Central memory CD8-positive, alpha-beta T cell (primary cell): Measurements from ENCODE around the gene FBXO15.

Experiments used
- ATAC-seq: fragments of 150-1000 bp; cut with Tn5 transposase; replicated peaks from 2 replicates; pipeline ENCODE4 v1.10.0; 2022; ENCODE audit warnings: mild to moderate bottlenecking, moderate FRiP score, moderate number of reproducible peaks; ENCODE audit not compliant: poor library complexity, severe bottlenecking; ENCODE audit errors: extremely low read depth
- DNase-seq, 2 donors: peaks; one replicate each; pipeline ENCODE4 v3.0.0; 2021; ENCODE audit warnings: low spot score in 2 of 2
- H3K27ac Mint-ChIP-seq: one replicate; pipeline ENCODE4 v1.8.0; 2022; ENCODE audit warnings: low read depth, mild to moderate bottlenecking, moderate library complexity, mixed read lengths
- H3K27me3 Mint-ChIP-seq: one replicate; pipeline ENCODE4 v1.8.0; 2022; ENCODE audit warnings: mixed read lengths
- H3K36me3 Mint-ChIP-seq: one replicate; pipeline ENCODE4 v1.8.0; 2022; ENCODE audit warnings: mild to moderate bottlenecking, moderate library complexity, mixed read lengths; ENCODE audit not compliant: insufficient read depth
- H3K4me1 Mint-ChIP-seq: one replicate; pipeline ENCODE4 v1.8.0; 2022; ENCODE audit warnings: mixed read lengths
- H3K4me3 Mint-ChIP-seq: one replicate; pipeline ENCODE4 v1.8.0; 2022; ENCODE audit warnings: mild to moderate bottlenecking, moderate library complexity, mixed read lengths
- H3K9me3 Mint-ChIP-seq: one replicate; pipeline ENCODE4 v1.8.0; 2022; ENCODE audit warnings: mixed read lengths

FBXO15 gene

DNA sequence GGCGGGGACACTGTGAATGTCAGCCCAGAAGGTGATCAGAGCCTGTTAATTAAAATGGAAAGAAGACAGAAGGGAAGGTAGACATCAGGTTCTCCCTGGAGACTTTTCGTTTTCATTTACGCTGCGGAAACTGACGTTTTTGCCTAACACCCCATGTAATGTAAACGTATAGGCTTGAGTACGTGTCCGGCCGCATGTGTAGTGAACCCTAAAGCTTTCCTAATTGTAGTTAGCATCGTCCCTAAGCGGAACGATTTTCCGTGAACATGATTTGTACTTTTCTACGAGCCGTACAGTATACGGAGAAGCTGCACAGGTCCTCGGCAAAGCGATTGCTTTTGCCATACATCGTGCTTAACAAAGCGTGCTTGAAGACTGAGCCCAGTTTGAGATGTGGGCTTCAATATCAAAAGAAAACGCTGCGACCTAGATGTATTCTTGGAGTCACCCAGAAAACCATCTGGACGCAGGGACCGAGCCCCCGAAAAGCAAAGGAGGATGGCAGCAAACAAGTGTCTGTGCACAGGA, 973 bp upstream of the FBXO15 start:
- DNase-seq = no peak
- Mint-ChIP-seq H3K4me3 (peak overlapping the region; percentile 95), H3K36me3 (peaks cover 23% of the 10 kb centered on the region), H3K27ac (peak overlapping the region; percentile 98), H3K9me3 (no peaks in the 10 kb centered on the region), H3K27me3 (no peaks in the 10 kb centered on the region), H3K4me1 (peaks cover 41% of the 10 kb centered on the region)
- ATAC-seq = peak; percentile 0

DNA sequence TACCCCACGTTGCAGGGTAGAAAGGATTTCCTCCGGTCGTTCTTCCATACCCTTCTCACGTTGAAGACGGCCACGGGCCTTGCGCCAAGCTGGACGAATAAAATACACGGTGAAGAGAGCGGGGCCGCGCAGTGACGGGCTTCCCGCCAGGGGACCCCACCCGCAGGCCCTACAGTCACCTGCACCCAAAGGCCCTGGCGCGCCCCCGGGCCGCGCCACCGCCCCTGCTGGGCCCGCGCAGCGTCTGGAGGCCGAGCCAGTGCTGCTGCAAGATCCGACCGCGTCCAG, 199 bp downstream of the FBXO15 start:
- H3K36me3 Mint-ChIP-seq = peaks cover 19% of the 10 kb centered on the region
- peak overlapping the region; percentile 98 for H3K27ac Mint-ChIP-seq
- no peaks in the 10 kb centered on the region for H3K9me3 Mint-ChIP-seq
- DNase-seq = no peak
- no peak for ATAC-seq
- peak overlapping the region; percentile 95 for H3K4me3 Mint-ChIP-seq
- H3K4me1 Mint-ChIP-seq = peaks cover 31% of the 10 kb centered on the region
- H3K27me3 Mint-ChIP-seq = no peaks in the 10 kb centered on the region

DNA sequence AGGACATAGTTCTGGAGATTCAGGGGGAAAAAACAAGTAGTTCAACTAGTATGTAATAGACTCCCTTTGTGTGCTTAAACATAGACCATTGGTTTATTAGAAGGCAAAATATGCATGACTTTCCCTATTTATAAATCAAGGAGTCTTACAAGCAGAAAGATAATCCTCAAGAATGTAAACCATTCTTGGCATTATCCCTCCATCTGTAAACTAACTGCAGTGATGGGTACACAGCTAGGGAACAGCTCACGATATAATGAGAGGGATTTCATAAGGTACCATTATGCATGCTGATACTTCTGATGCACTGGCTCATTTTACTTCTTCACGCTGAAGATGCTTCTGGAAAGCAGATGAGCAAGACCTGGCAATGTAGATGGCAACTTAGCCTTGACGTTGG, 878 bp downstream of the FBXO15 start:
- Mint-ChIP-seq H3K27me3 (no peaks in the 10 kb centered on the region), H3K4me3 (peak overlapping the region; percentile 95), H3K36me3 (peaks cover 19% of the 10 kb centered on the region), H3K9me3 (no peaks in the 10 kb centered on the region), H3K27ac (peak overlapping the region; percentile 98), H3K4me1 (peaks cover 26% of the 10 kb centered on the region)
- DNase-seq (no peak), ATAC-seq (no peak)

DNA sequence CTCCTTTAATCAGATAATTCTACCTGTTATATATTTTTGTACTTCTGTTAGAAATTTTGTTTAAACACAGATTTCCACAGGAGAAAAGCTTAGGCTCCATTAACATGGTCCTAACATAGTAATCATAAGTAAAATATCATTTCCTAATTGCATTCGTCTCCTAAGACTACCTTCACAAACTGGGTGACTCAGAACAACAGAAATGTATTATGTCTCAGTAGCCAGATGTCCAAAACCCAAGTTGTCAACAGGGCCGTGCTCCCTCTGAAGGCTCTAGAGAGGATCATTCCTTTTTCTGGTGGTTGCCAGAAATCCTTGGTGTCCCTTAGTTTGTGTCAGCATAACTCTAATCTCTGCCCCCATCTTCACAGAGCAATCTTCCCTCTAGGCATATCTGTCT, 5.4 kb downstream of the FBXO15 start:
- Mint-ChIP-seq H3K27me3 (peaks cover 19% of the 10 kb centered on the region), H3K36me3 (no peaks in the 10 kb centered on the region), H3K4me3 (no peak overlapping the region), H3K27ac (no peak overlapping the region), H3K9me3 (no peaks in the 10 kb centered on the region), H3K4me1 (peaks cover 5% of the 10 kb centered on the region)
- DNase-seq = no peak
- ATAC-seq = no peak

DNA sequence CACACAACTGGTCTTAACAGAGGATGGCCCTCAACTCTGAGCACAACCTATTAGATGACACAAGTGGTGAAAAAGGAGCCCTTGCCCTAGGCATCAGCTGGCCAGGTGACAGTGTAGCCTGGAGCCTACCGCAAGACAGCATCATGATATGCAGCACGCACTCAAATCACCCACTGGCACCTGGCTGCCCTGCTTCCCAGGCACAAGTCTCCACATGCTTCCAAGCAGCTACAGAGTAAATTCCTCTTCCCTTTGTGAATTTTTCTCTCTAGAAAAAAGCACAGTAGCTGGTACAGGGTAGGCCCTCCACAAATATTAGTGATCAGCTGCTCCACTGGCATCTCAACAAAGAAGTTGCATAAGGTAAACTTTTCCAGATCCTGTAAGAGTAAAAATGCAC, 6.0 kb downstream of the FBXO15 start:
- no peak for DNase-seq
- Mint-ChIP-seq H3K4me1 (no peaks in the 10 kb centered on the region), H3K27me3 (peaks cover 20% of the 10 kb centered on the region), H3K4me3 (no peak overlapping the region), H3K9me3 (no peaks in the 10 kb centered on the region), H3K27ac (no peak overlapping the region), H3K36me3 (no peaks in the 10 kb centered on the region)
- no peak for ATAC-seq

DNA sequence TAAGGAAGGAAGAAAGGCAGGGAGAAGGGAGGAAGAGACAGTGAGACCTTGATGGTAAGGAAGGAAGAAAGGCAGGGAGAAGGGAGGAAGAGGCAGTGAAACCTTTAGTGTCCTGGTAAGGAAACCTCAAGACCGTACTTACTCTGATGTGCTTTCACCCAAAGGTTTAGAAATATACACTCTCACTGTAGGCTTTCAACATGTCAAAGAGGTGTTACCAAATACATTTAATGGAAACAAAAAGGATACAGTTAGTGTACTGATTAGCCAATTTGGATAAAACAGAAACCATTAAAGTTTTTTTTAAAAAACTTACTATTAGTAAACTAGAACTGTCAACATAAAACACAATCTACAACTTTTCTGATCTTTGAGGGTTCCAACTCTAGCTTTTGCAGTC, 7.1 kb downstream of the FBXO15 start:
- ATAC-seq = no peak
- Mint-ChIP-seq H3K27me3 (peaks cover 20% of the 10 kb centered on the region), H3K36me3 (no peaks in the 10 kb centered on the region), H3K9me3 (no peaks in the 10 kb centered on the region), H3K27ac (no peak overlapping the region), H3K4me3 (no peak overlapping the region), H3K4me1 (no peaks in the 10 kb centered on the region)
- DNase-seq = no peak

DNA sequence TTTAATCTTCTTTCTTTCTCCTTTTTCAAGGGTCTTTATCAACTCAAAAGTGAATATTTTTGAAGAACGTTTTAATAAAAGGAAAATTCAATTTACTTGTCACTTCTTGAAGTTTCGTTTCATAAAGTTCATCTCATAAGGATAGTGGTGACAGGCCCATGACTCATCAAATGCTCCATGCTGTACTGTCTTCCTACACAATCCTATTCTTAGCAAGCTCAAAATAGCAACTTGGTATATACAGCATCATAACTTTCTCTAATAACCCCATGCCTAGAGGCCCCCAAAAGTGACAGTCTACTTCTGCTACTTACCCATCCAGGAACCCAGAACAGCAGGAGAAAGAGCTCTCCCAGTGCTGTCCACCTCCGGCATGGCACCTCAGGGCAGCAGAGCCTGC, 7.7 kb downstream of the FBXO15 start:
- H3K36me3 Mint-ChIP-seq = peaks cover 2% of the 10 kb centered on the region
- DNase-seq (no peak), ATAC-seq (no peak)
- H3K9me3 Mint-ChIP-seq = no peaks in the 10 kb centered on the region
- no peak overlapping the region for H3K4me3 Mint-ChIP-seq
- H3K27ac Mint-ChIP-seq = no peak overlapping the region
- peaks cover 20% of the 10 kb centered on the region for H3K27me3 Mint-ChIP-seq
- H3K4me1 Mint-ChIP-seq = no peaks in the 10 kb centered on the region

DNA sequence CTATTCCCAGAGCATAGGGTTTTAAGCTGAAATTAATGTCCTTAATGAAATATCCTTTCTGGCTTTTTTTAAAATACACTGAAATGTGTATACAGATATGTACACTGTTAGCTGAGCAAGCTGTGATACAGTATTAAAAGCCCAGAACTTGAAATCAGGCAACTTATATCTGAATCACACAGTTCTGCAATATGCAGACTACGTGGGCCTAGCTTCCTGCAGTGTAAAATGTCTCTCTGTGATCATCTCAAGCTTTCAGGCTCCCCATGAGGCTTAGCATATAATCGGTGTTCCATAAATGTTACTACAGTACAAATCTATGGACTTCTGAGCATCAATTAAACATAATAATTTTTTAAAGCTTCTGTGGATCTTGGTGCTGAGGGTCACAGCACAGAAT, 8.2 kb downstream of the FBXO15 start:
- H3K9me3 Mint-ChIP-seq = no peaks in the 10 kb centered on the region
- DNase-seq (no peak), ATAC-seq (no peak)
- no peaks in the 10 kb centered on the region for H3K4me1 Mint-ChIP-seq
- no peak overlapping the region for H3K27ac Mint-ChIP-seq
- H3K27me3 Mint-ChIP-seq = peaks cover 20% of the 10 kb centered on the region
- peaks cover 2% of the 10 kb centered on the region for H3K36me3 Mint-ChIP-seq
- H3K4me3 Mint-ChIP-seq = no peak overlapping the region

DNA sequence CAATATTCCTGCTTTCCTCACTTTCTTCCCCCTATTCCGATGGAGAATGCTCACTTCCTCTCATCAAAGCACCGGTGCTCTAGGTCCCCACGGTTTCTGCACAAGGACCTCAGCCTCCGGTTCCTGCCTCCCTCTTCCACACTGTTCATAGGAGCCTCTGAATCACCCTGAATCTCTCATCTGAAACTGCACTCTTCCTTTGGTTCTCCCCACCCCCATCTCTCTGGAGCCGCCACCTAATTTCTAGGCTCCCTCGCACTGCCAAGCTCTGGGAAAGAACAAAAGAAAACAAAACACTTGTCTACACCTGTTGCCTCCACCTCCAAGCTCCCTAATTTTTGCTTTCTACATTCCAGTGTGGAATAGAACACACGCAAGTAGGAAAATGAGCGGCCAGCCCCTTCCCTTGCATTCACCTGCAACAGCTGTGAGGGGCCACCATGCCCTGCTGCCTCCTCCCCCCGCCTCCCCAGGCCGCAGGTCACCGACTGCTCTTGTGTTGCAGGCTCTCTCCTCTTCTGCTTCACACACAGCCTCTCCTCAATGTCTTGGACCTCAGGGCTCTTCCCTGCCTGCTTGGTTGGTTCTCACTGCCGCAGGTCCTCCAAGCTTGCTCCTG, 9.6 kb downstream of the FBXO15 start:
- Mint-ChIP-seq H3K27me3 (peaks cover 20% of the 10 kb centered on the region), H3K4me1 (no peaks in the 10 kb centered on the region), H3K27ac (no peak overlapping the region), H3K36me3 (peaks cover 2% of the 10 kb centered on the region), H3K4me3 (no peak overlapping the region), H3K9me3 (no peaks in the 10 kb centered on the region)
- DNase-seq (no peak), ATAC-seq (no peak)

DNA sequence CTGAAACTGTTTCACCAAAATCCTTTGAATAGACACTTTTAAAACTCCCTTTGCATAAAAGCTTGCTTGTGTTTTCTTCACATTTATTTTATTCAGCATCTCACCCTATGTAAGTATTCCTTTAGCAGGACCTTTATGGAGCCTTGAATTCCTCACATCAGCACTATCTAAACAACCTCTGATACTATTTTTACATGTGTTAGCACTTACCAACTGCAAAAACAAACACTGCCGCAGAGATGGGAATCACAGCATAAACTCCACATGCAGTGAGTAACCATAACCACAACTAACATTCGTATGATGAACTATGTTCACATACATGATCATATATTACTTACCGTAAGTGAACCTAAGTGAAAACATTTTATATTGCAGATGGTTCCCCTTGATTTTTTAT, 15.4 kb downstream of the FBXO15 start:
- ATAC-seq (no peak), DNase-seq (no peak)
- Mint-ChIP-seq H3K36me3 (peaks cover 2% of the 10 kb centered on the region), H3K4me3 (no peak overlapping the region), H3K27ac (no peak overlapping the region), H3K27me3 (peaks cover under 1% of the 10 kb centered on the region), H3K4me1 (no peaks in the 10 kb centered on the region), H3K9me3 (no peaks in the 10 kb centered on the region)

DNA sequence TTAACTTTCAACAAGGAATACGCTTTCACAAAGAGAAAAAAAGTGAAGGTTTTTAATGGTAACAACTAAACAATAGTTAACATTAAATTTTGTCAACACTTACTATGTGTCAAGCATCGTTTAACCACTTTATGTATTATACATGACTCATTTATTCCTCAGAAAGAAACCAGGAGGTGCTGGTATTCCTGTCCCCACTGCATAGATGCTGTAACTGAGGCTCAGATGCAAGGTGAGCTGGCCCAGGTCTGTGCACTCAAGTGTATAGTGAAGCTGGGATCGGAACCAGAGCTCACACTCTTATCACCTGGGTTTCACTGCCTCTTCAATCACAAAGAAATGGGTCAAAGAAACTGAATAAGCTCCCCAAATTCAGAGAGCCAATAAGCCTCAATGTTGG, 16.5 kb downstream of the FBXO15 start:
- Mint-ChIP-seq H3K4me1 (no peaks in the 10 kb centered on the region), H3K4me3 (no peak overlapping the region), H3K9me3 (no peaks in the 10 kb centered on the region), H3K27me3 (no peaks in the 10 kb centered on the region), H3K36me3 (peaks cover 2% of the 10 kb centered on the region), H3K27ac (no peak overlapping the region)
- ATAC-seq (no peak), DNase-seq (no peak)

DNA sequence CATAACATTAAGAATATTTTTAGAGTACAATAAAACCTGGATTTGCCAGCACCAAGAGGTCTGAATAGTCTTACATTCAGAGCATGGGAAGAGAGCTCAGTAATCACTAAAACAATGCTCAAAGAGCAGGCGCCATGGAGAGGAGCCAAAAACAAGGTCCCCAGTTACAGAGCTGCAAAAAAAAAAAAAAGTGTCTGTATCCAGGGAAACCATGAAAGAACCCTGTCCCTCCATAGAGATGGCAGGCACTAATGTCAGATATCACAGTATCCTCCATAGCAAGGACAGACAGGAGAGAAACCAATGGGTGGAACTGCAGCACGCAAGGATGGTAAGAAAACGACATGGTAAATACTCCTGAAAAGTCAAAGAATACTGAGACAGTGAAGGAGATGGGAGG, 19.5 kb downstream of the FBXO15 start:
- Mint-ChIP-seq H3K9me3 (no peaks in the 10 kb centered on the region), H3K27ac (no peak overlapping the region), H3K4me3 (no peak overlapping the region), H3K4me1 (no peaks in the 10 kb centered on the region), H3K36me3 (no peaks in the 10 kb centered on the region), H3K27me3 (no peaks in the 10 kb centered on the region)
- no peak for ATAC-seq
- no peak for DNase-seq

DNA sequence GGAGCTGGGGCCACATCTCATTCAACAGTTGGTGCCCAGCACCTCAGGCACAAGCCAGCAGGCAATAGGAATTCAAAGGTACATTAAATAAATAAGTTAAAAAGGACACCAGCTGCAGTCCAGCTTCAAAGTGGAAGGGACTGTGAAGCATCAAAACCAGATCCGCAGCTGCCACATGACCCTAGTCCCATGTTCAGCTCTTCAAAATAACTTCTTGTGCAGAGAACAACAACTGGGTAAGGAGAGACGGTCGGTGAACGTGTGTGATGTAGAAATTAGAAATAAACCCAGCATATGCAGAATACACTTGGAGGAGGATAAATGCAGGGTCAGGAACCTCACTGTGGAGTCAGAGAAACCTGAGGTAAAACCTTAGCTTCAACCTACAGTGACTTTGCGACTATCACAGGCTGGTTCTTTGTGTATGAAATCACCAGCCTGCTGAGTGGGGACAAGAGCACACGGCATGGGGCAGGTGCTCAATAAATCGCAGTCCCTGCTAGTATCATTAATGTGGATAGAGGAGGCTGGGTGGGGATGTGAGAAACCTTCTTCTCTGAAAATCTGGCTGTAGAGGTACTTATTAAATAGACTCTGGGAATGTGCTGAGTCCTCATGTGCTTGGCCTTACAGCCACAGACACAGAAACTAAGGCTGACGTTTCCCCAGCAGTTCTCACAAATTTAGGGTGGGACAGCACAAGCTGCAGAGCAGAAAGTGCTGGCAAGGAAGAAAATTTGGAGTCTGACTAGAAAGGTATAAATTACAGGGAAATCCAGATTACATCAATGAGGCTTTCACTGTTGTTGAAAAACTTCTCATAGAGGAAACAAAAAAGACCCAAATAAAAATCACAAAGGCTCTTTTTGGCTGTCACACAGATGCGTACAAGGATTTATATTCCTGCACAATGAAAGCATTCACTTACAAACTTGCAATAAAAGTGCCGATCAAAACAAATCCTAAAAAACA, 20.7 kb downstream of the FBXO15 start:
- no peak for DNase-seq
- Mint-ChIP-seq H3K4me3 (no peak overlapping the region), H3K36me3 (no peaks in the 10 kb centered on the region), H3K27ac (no peak overlapping the region), H3K4me1 (no peaks in the 10 kb centered on the region), H3K27me3 (no peaks in the 10 kb centered on the region), H3K9me3 (no peaks in the 10 kb centered on the region)
- ATAC-seq = no peak
